Progenitor cell of endocrine pancreas (in vitro differentiated cells): Measurements from ENCODE around the gene PRKCE. TPM values are rescaled to one million over a fixed set of nuclear protein-coding genes. Genes with fewer than 3 reads are reported as not detected.

Experiments used
- DNase-seq: peaks from one replicate; pipeline ENCODE4 v3.0.0; 2021; ENCODE audit warnings: low spot score; ENCODE audit not compliant: unreplicated experiment
- H3K27ac Mint-ChIP-seq: 2 replicates; pipeline ENCODE4 v1.8.0; 2021; ENCODE audit warnings: mild to moderate bottlenecking, moderate library complexity, mixed read lengths
- H3K27me3 Mint-ChIP-seq: 2 replicates; pipeline ENCODE4 v1.8.0; 2021; ENCODE audit warnings: mixed read lengths
- H3K36me3 Mint-ChIP-seq: 2 replicates; pipeline ENCODE4 v1.8.0; 2022; ENCODE audit warnings: mixed read lengths; ENCODE audit not compliant: insufficient read depth
- H3K4me1 Mint-ChIP-seq: 2 replicates; pipeline ENCODE4 v1.8.0; 2021; ENCODE audit warnings: low read depth, mixed read lengths
- H3K4me3 Mint-ChIP-seq: 2 replicates; pipeline ENCODE4 v1.8.0; 2021; ENCODE audit warnings: low read depth, mild to moderate bottlenecking, moderate library complexity, mixed read lengths
- H3K9me3 Mint-ChIP-seq: 2 replicates; pipeline ENCODE4 v1.8.0; 2021; ENCODE audit warnings: low read depth, mixed read lengths
- CTCF ChIP-seq: fragments of 200-600 bp; sonication (generic); IDR thresholded peaks from one replicate; pipeline ENCODE4 v1.5.0; 2021; ENCODE audit warnings: antibody characterized with exemption, mild to moderate bottlenecking; ENCODE audit not compliant: unreplicated experiment
- total RNA-seq: library from RNA; stranded (reverse); gene quantifications from 2 replicates; pipeline ENCODE4 v1.2.1, GENCODE V29; 2021

PRKCE gene
- total RNA-seq, 1 donor from 2014 or later = 4.2 TPM

- Mint-ChIP-seq H3K9me3 (peaks cover 16% of the 10 kb centered on the region), H3K27me3 (peaks cover 18% of the 10 kb centered on the region), H3K27ac (no peak overlapping the region), H3K4me1 (peaks cover 3% of the 10 kb centered on the region), H3K36me3 (peaks cover 3% of the 10 kb centered on the region), H3K4me3 (no peak overlapping the region)
- no peak for TF ChIP-seq CTCF
- no peak for DNase-seq
Measured at GRCh38 chr2:45834858-45835257, 183.4 kb downstream of the PRKCE start.

DNA sequence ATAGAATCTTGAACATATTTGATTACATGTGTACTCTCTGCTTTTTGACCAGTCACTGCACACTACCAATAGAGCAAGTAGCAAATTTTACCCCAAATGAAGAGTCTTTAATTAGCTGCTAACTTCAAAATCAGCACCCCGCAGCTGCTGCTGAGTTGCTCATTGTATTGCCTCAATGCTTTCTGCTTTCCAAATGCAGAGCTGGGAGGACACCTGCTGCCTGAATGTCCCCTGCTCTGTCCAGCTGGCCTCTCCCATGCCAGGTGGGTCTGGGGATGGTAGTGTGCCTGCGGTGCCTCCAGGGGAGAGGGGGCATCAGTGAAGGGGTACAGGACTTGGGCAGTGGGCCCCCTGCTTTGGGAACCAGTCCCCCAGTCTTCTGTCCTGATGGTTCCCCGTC is 184.8 kb downstream of the PRKCE start:
- no peak for DNase-seq
- peaks cover 29% of the 10 kb centered on the region for H3K27me3 Mint-ChIP-seq

GRCh38 chr2:45836740-45837139 is 185.3 kb downstream of the PRKCE start:
- DNase-seq = no peak
- H3K27me3 Mint-ChIP-seq = peaks cover 33% of the 10 kb centered on the region
- no peak overlapping the region for H3K4me3 Mint-ChIP-seq
- H3K27ac Mint-ChIP-seq = no peak overlapping the region
- no peak for TF ChIP-seq CTCF
- H3K9me3 Mint-ChIP-seq = no peaks in the 10 kb centered on the region
- no peaks in the 10 kb centered on the region for H3K36me3 Mint-ChIP-seq
- H3K4me1 Mint-ChIP-seq = peaks cover 3% of the 10 kb centered on the region

More for the DNA sequence above, 184.8 kb downstream of the PRKCE start:
- Mint-ChIP-seq H3K36me3 (no peaks in the 10 kb centered on the region), H3K27ac (no peak overlapping the region), H3K4me3 (no peak overlapping the region), H3K4me1 (peaks cover 3% of the 10 kb centered on the region), H3K9me3 (peaks cover 2% of the 10 kb centered on the region)
- no peak for TF ChIP-seq CTCF

DNA sequence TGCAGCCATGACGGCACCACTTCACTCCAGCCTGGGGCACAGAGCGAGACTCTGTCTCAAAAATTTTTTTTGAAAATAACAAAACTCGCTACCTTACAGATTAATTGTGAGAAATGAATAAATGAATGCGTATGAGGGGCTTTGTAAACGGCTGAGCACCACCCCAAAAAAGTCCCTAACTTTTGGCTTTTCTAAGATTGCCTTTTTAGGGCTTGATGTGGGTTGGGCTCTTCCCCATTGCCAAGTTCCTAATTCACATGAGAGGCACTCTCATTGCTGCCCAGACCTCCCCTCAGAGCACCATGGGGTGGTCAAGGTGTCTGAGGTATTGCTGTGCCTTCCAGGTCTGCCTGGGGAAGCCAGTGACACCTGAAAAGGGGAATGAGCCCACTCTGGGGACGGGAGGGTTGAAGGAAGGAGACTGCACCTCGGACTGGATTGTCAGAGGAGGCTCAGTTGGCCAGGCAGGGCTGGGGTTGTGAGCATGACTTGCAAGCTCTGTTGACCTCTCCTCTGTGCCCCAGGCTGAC is 186.4 kb downstream of the PRKCE start:
- H3K36me3 Mint-ChIP-seq = no peaks in the 10 kb centered on the region
- H3K27ac Mint-ChIP-seq = no peak overlapping the region
- peaks cover 42% of the 10 kb centered on the region for H3K27me3 Mint-ChIP-seq
- peaks cover 3% of the 10 kb centered on the region for H3K4me1 Mint-ChIP-seq
- no peaks in the 10 kb centered on the region for H3K9me3 Mint-ChIP-seq
- DNase-seq = no peak
- no peak for TF ChIP-seq CTCF
- no peak overlapping the region for H3K4me3 Mint-ChIP-seq

- DNase-seq = no peak
- no peak overlapping the region for H3K4me3 Mint-ChIP-seq
- H3K36me3 Mint-ChIP-seq = no peaks in the 10 kb centered on the region
- H3K9me3 Mint-ChIP-seq = no peaks in the 10 kb centered on the region
- peaks cover 52% of the 10 kb centered on the region for H3K27me3 Mint-ChIP-seq
- no peak for TF ChIP-seq CTCF
- no peak overlapping the region for H3K27ac Mint-ChIP-seq
- no peaks in the 10 kb centered on the region for H3K4me1 Mint-ChIP-seq
Measured at GRCh38 chr2:45839508-45840251, 188.2 kb downstream of the PRKCE start.
